ENCODE data around the gene CRNN. TPM values are rescaled to one million over a fixed set of nuclear protein-coding genes. Genes with fewer than 3 reads are reported as not detected.

The CRNN gene
- total RNA-seq, 2 donors from 2014 or later = not detected

GRCh38 chr1:152436593-152437496 is 22.8 kb upstream of the CRNN start:
- Histone ChIP-seq H3K27me3 (ENCODE audit: control insufficient read depth, insufficient read depth, low read length, poor library complexity, severe bottlenecking) (no peaks in the 10 kb centered on the region), H3K9me3 (ENCODE audit: control insufficient read depth, low read length) (peaks cover 49% of the 10 kb centered on the region), H3K9ac (ENCODE audit: extremely low read depth, low read length, poor library complexity, severe bottlenecking) (no peak overlapping the region), H3K4me1 (ENCODE audit: control insufficient read depth, insufficient read depth, low read length) (no peaks in the 10 kb centered on the region), H3K4me3 (ENCODE audit: low read length) (no peak overlapping the region), H3K27ac (ENCODE audit: low read depth, low read length) (no peak overlapping the region), H3K36me3 (ENCODE audit: control insufficient read depth, insufficient read depth, low read length) (no peaks in the 10 kb centered on the region)
- DNase-seq = no peak
- H3K27me3 Mint-ChIP-seq (ENCODE audit: insufficient read depth) = no peaks in the 10 kb centered on the region
- H3K4me3 Mint-ChIP-seq = no peak overlapping the region
- peaks cover 65% of the 10 kb centered on the region for H3K9me3 Mint-ChIP-seq
- TF ChIP-seq, protein P1, sequence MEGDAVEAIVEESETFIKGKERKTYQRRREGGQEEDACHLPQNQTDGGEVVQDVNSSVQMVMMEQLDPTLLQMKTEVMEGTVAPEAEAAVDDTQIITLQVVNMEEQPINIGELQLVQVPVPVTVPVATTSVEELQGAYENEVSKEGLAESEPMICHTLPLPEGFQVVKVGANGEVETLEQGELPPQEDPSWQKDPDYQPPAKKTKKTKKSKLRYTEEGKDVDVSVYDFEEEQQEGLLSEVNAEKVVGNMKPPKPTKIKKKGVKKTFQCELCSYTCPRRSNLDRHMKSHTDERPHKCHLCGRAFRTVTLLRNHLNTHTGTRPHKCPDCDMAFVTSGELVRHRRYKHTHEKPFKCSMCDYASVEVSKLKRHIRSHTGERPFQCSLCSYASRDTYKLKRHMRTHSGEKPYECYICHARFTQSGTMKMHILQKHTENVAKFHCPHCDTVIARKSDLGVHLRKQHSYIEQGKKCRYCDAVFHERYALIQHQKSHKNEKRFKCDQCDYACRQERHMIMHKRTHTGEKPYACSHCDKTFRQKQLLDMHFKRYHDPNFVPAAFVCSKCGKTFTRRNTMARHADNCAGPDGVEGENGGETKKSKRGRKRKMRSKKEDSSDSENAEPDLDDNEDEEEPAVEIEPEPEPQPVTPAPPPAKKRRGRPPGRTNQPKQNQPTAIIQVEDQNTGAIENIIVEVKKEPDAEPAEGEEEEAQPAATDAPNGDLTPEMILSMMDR (conservative IDR thresholded peaks at IDR 0.05) = no peak
- no peaks in the 10 kb centered on the region for H3K4me1 Mint-ChIP-seq
- WGBS, 2 experiments (ENCODE audit: insufficient coverage in 1 of 2, insufficient read length in 1 of 2) = 40 to 80% methylated on average over 1 of the region's 2 CpGs
- H3K36me3 Mint-ChIP-seq (ENCODE audit: low read depth) = no peaks in the 10 kb centered on the region
- no peak overlapping the region for H3K27ac Mint-ChIP-seq

DNA sequence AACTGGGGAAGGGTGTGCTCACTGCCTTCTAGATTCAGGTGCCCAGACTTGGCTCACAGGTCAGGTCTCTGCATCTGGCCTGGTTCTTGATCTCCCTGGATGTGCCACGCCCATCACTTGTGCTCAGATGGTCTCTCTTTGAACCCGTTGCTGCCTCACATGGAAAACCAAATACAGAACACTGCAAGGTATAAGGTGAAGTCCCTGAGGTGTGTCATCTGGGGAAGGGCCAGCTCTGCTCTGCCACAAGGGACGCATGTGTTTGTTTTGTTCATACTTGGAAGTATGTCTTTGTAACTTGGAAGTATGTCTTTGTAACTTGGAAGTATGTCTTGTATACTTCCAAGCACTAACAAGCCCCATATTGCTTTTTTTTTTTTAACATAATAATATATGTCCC is 13.4 kb upstream of the CRNN start:
- Histone ChIP-seq H3K36me3 (ENCODE audit: control insufficient read depth, insufficient read depth, low read length) (no peaks in the 10 kb centered on the region), H3K27ac (ENCODE audit: low read depth, low read length) (no peak overlapping the region), H3K9me3 (ENCODE audit: control insufficient read depth, low read length) (peaks cover 51% of the 10 kb centered on the region), H3K27me3 (ENCODE audit: control insufficient read depth, insufficient read depth, low read length, poor library complexity, severe bottlenecking) (no peaks in the 10 kb centered on the region), H3K9ac (ENCODE audit: extremely low read depth, low read length, poor library complexity, severe bottlenecking) (no peak overlapping the region), H3K4me3 (ENCODE audit: low read length) (no peak overlapping the region), H3K4me1 (ENCODE audit: control insufficient read depth, insufficient read depth, low read length) (no peaks in the 10 kb centered on the region)
- Mint-ChIP-seq H3K27ac (no peak overlapping the region), H3K4me3 (no peak overlapping the region), H3K36me3 (ENCODE audit: low read depth) (no peaks in the 10 kb centered on the region), H3K27me3 (ENCODE audit: insufficient read depth) (no peaks in the 10 kb centered on the region), H3K4me1 (no peaks in the 10 kb centered on the region), H3K9me3 (peaks cover 80% of the 10 kb centered on the region)
- TF ChIP-seq, protein P1 (conservative IDR thresholded peaks at IDR 0.05) = no peak
- no peak for DNase-seq
- 46 to 53% methylated on average over 3 of the region's 3 CpGs for WGBS, 2 experiments (ENCODE audit: insufficient coverage in 1 of 2, insufficient read length in 1 of 2)

DNA sequence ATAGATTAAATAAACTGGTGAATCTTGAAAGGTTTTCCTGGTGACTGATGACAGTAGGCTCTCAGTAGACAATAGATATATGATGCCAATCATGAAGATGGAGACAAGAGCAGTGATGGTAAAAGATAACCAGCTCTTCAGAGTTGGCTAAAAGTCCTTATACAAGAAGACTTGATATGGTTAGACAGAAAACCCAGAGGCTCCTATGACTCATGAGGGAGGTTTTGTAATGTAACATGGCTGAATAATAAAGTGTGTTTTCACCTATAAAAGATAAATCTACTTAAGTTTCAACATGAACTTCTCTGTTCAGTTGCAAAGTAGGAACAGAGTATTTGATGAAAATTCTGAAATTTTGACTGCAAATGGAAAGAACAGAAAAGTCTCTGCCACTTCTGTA is 12.7 kb upstream of the CRNN start:
- Mint-ChIP-seq H3K27me3 (ENCODE audit: insufficient read depth) (no peaks in the 10 kb centered on the region), H3K4me3 (no peak overlapping the region), H3K9me3 (peaks cover 87% of the 10 kb centered on the region), H3K4me1 (no peaks in the 10 kb centered on the region), H3K27ac (no peak overlapping the region), H3K36me3 (ENCODE audit: low read depth) (no peaks in the 10 kb centered on the region)
- Histone ChIP-seq H3K36me3 (ENCODE audit: control insufficient read depth, insufficient read depth, low read length) (no peaks in the 10 kb centered on the region), H3K4me1 (ENCODE audit: control insufficient read depth, insufficient read depth, low read length) (no peaks in the 10 kb centered on the region), H3K4me3 (ENCODE audit: low read length) (no peak overlapping the region), H3K27ac (ENCODE audit: low read depth, low read length) (no peak overlapping the region), H3K27me3 (ENCODE audit: control insufficient read depth, insufficient read depth, low read length, poor library complexity, severe bottlenecking) (no peaks in the 10 kb centered on the region), H3K9ac (ENCODE audit: extremely low read depth, low read length, poor library complexity, severe bottlenecking) (no peak overlapping the region), H3K9me3 (ENCODE audit: control insufficient read depth, low read length) (peaks cover 51% of the 10 kb centered on the region)
- DNase-seq = no peak
- TF ChIP-seq, protein P1 (conservative IDR thresholded peaks at IDR 0.05) = no peak
